Heart left ventricle (tissue), 16 donors: Measurements from ENCODE around the gene PTPRM. TPM values are rescaled to one million over a fixed set of nuclear protein-coding genes. Genes with fewer than 3 reads are reported as not detected.

Source experiments
- ATAC-seq, 4 donors: fragments of 200-7000 bp; cut with Tn5 transposase; one replicate each; pipeline ENCODE4 v1.9.1; 2020 to 2022; ENCODE audit warnings: moderate library complexity in 4 of 4, mild to moderate bottlenecking in 3 of 4, moderate number of reproducible peaks in 1 of 4
- DNase-seq, 5 donors: peaks; one replicate each; pipeline ENCODE4 v3.0.0-alpha.2; 2020
- H3K27ac ChIP-seq, 12 donors: fragments of 200-600 bp; sonication (generic) in 4 of 12; one replicate each; pipeline versions ENCODE4 v1.5.0 to v1.8.0; 2016 to 2022; ENCODE audit warnings: mild to moderate bottlenecking in 2 of 12
- H3K27me3 ChIP-seq, 9 donors: fragments of 200-600 bp; sonication (generic) in 2 of 9; one replicate each; pipeline versions ENCODE4 v1.5.1 to v1.8.0; 2016 to 2022; ENCODE audit warnings: mild to moderate bottlenecking in 3 of 9
- H3K36me3 ChIP-seq, 9 donors: fragments of 200-600 bp; sonication (generic) in 2 of 9; one replicate each; pipeline versions ENCODE4 v1.5.0 to v1.8.0; 2018 to 2022; ENCODE audit warnings: mild to moderate bottlenecking in 2 of 9
- H3K4me1 ChIP-seq, 12 donors: fragments of 200-600 bp; sonication (generic) in 4 of 12; one replicate each; pipeline versions ENCODE4 v1.5.0 to v1.8.0; 2016 to 2022; ENCODE audit warnings: mild to moderate bottlenecking in 3 of 12
- H3K4me3 ChIP-seq, 12 donors: fragments of 200-600 bp; sonication (generic) in 4 of 12; one replicate each; pipeline versions ENCODE4 v1.5.0 to v1.8.0; 2017 to 2022; ENCODE audit warnings: mild to moderate bottlenecking in 9 of 12, moderate library complexity in 4 of 12
- H3K9me3 ChIP-seq, 12 donors: fragments of 200-600 bp; sonication (generic) in 4 of 12; one replicate each; pipeline versions ENCODE4 v1.5.0 to v1.8.0; 2016 to 2022; ENCODE audit warnings: mild to moderate bottlenecking in 1 of 12
- POLR2A ChIP-seq, 2 donors: fragments of 450-650 bp; IDR thresholded peaks; one replicate each; pipeline ENCODE4 v1.6.1; 2017; ENCODE audit warnings: antibody characterized with exemption in 2 of 2, mild to moderate bottlenecking in 2 of 2, moderate library complexity in 2 of 2
- WGBS, 4 donors: extraction: QIAGEN DNeasy Blood & Tissue Kit in 2 of 4; methylation state at CpG; one replicate each; pipeline versions ENCODE4 v1.1.5 to v1.1.7; 2013 to 2018; 5-methylcytosine and 5-hydroxymethylcytosine counted together
- intact Hi-C, 10 donors: fragments of 100-400 bp; cut with DNase I; formaldehyde crosslinking; loops; one replicate each; pipeline versions ENCODE4 v1.11.1 to v1.14.2; 2022
- polyA plus RNA-seq, 2 donors: library from polyadenylated mRNA; stranded (reverse); fragments of 200-250 nt; gene quantifications; one replicate each; pipeline ENCODE4 v1.2.3, GENCODE V29; 2013
- total RNA-seq, 9 donors: library from RNA; depleted of rRNA in 2 of 9; stranded (reverse); fragments of >200 nt in 2 of 9; fragmentation: NEBNext Ultra II Directional in 3 of 9; extraction: Animal tissue kit (Norgen Biotek cat#: 25700) in 3 of 9; gene quantifications; one replicate each; pipeline versions ENCODE4 v1.1.0 to v1.2.4, GENCODE V29; 2016 to 2023
- TF ChIP-seq, protein P1 (sequence below), 12 donors: fragments of 200-600 bp; sonication (generic) in 4 of 12; IDR thresholded peaks; one replicate each; pipeline versions ENCODE4 v1.5.0 to v1.8.0; 2018 to 2022; ENCODE audit warnings: antibody characterized with exemption in 12 of 12, mild to moderate bottlenecking in 5 of 12
- donor health status: ischemic (EF 13 %, LVEDD 7.1; RV severe dilation, severe dysfunction).
- donor health status: healthy with polysubstance abuse.
- donor health status: DM: no; HTN: yes; CAD: no.
- donor health status: DM: no; HTN: no; CAD: no.
- donor health status: ischemic (EF 25% LVEDD 6.9; RV normal size, moderate dysfunction).
- donor health status: ischemic (EF 25% LVEDD 5.7; RV mildly dilated, moderate dysfunction).
- donor health status: healthy.
- donor health status: DM: yes; HTN: yes; CAD: no.
- donor health status: ischemic (EF 35%, LVEDD 5.7; RV mildly dilated, moderate dysfunction).
- donor health status: nonischemic (EF 11% LVEDD 7.7; RV severe dilation, severe dysfunction).
- donor health status: DM: yes; HTN: yes; CAD: no.
- donor health status: PGD.
- donor health status: ischemic (EF 29% LVEDD 5.4; RV normal size, mild dysfunction).
- donor health status: nonischemic (EF 23%, LVEDD 6.1; RV moderate dilation, normal function).

PTPRM gene
- total and polyA plus RNA-seq, 11 donors: 93.8 to 186 (median 123) TPM

DNA sequence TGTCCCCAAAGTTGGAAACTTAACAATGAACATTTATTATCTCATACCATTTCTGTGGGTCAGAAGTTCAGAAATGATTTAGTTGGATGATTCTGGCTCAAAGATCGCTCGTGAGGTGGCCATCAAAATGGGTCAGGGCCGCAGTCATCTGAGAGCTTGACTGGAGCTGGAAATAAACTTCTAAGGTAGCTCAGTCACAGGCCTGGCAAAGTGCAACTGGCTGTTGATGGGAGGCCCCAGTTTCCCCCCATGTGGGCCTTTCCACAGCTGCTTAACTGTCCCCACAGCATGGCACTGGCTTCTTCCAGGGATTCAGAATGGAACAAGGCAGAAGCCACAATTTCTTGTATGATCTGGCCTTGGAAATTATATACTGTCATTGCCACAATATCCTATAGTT is 842.0 kb downstream of the PTPRM start:
- no peak for DNase-seq
- no peaks in the 10 kb centered on the region for H3K27me3 ChIP-seq
- TF ChIP-seq, protein P1, sequence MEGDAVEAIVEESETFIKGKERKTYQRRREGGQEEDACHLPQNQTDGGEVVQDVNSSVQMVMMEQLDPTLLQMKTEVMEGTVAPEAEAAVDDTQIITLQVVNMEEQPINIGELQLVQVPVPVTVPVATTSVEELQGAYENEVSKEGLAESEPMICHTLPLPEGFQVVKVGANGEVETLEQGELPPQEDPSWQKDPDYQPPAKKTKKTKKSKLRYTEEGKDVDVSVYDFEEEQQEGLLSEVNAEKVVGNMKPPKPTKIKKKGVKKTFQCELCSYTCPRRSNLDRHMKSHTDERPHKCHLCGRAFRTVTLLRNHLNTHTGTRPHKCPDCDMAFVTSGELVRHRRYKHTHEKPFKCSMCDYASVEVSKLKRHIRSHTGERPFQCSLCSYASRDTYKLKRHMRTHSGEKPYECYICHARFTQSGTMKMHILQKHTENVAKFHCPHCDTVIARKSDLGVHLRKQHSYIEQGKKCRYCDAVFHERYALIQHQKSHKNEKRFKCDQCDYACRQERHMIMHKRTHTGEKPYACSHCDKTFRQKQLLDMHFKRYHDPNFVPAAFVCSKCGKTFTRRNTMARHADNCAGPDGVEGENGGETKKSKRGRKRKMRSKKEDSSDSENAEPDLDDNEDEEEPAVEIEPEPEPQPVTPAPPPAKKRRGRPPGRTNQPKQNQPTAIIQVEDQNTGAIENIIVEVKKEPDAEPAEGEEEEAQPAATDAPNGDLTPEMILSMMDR (IDR thresholded peaks at IDR 0.05): no peak
- no peak for TF ChIP-seq POLR2A (IDR thresholded peaks at IDR 0.05)
- 93 to 100% (median 96%) methylated on average over 3 of the region's 3 CpGs for WGBS, 4 donors
- H3K4me3 ChIP-seq: no peak overlapping the region
- no peaks in the 10 kb centered on the region for H3K4me1 ChIP-seq
- peaks cover 2 to 50% (median 35%) of the 10 kb centered on the region in 9 donors for H3K36me3 ChIP-seq
- ATAC-seq: no peak
- H3K27ac ChIP-seq: no peak overlapping the region
- peaks cover 0 to 31% (median 12%) of the 10 kb centered on the region in 12 donors for H3K9me3 ChIP-seq
- intact Hi-C loops: no loop called here

DNA sequence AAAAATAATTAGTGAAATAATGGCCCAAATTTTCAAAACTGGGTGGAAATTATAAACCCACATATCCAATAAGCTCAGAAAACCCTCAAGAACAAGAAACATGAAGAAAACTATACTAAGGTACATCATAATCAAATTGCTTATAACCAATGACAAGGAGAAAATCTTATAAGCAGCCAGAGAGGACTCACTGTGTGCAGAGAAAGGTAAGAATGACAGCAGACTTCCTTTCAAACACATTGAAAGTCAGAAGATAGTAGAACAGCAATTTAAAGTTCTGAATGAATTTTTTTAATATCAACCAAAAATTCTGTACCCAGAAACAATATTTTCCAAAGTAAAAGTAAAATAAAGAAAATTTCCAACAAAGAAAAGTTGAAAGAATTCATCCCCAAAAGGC is 844.4 kb downstream of the PTPRM start:
- intact Hi-C loops: no loop called here
- H3K4me1 ChIP-seq: no peaks in the 10 kb centered on the region
- no peak for DNase-seq
- H3K9me3 ChIP-seq: peaks cover 0 to 36% (median 12%) of the 10 kb centered on the region in 12 donors
- H3K36me3 ChIP-seq: peaks cover 0 to 26% (median 17%) of the 10 kb centered on the region in 9 donors
- H3K27me3 ChIP-seq: no peaks in the 10 kb centered on the region
- H3K4me3 ChIP-seq: no peak overlapping the region
- TF ChIP-seq, protein P1 (IDR thresholded peaks at IDR 0.05): no peak
- TF ChIP-seq POLR2A (IDR thresholded peaks at IDR 0.05): no peak
- no peak overlapping the region for H3K27ac ChIP-seq
- ATAC-seq: no peak

DNA sequence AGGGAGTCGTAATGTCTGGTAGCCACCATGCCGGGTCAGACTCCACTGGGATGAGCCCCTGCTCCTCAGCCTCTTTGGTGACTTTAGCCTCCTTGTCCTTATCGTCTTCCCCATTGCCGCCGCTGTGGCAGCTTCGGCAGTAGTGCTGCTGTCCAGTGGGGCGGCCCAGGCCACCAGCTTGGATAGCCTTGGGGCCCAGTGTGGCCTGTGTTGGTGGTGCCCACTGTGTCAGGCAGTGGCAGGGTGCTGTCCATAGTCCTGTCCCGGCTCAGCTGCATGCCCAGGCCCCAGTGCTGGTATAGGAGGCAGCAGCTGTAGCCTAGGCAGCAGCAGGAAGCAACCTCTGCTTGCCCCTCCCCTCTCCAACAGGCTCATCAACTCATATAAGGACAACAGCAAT is 845.0 kb downstream of the PTPRM start:
- no peak overlapping the region for H3K27ac ChIP-seq
- no peak overlapping the region for H3K4me3 ChIP-seq
- H3K4me1 ChIP-seq: peaks cover 0 to 2% (median 0%) of the 10 kb centered on the region in 12 donors
- TF ChIP-seq, protein P1 (IDR thresholded peaks at IDR 0.05): no peak
- no peak for TF ChIP-seq POLR2A (IDR thresholded peaks at IDR 0.05)
- H3K9me3 ChIP-seq: peaks cover 0 to 36% (median 12%) of the 10 kb centered on the region in 12 donors
- no peaks in the 10 kb centered on the region for H3K27me3 ChIP-seq
- DNase-seq (no peak), ATAC-seq (peak in 1 of 4 donors; percentile 14)
- peaks cover 0 to 20% (median 11%) of the 10 kb centered on the region in 9 donors for H3K36me3 ChIP-seq
- WGBS, 4 donors: 94 to 98% (median 96%) methylated on average over 8 of the region's 8 CpGs
- intact Hi-C loops: no loop called here

DNA sequence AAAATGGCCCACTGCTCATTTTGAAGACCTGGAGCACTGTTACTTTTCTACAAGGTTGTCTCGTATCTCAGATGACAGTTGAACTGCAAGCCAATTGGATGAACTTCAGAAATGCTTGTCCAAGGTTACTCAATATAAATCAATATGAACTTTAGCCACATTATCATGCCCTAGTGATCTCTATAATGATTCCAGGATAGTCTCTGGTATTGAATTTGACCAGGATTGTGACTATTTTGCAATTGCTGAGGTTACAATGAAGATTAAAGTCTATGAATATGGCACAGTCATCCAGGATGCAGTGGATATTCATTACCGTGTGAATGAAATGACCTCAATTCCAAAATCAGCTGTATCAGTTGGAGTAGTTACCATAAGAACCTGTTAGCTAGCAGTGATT is 846.1 kb downstream of the PTPRM start:
- intact Hi-C loops: no loop called here
- DNase-seq: no peak
- Histone ChIP-seq H3K4me3 (no peak overlapping the region), H3K4me1 (peaks cover 0 to 2% (median 0%) of the 10 kb centered on the region in 12 donors), H3K27me3 (no peaks in the 10 kb centered on the region), H3K9me3 (peaks cover 0 to 36% (median 12%) of the 10 kb centered on the region in 12 donors), H3K36me3 (peaks cover 0 to 10% (median under 1%) of the 10 kb centered on the region in 9 donors), H3K27ac (no peak overlapping the region)
- no peak for ATAC-seq
- TF ChIP-seq POLR2A (IDR thresholded peaks at IDR 0.05): no peak
- TF ChIP-seq, protein P1 (IDR thresholded peaks at IDR 0.05): no peak
- WGBS, 4 donors: 88 to 95% (median 94%) methylated on average over 2 of the region's 2 CpGs
